Heart left ventricle (tissue), 16 donors: ENCODE data around the gene ZNRD2. TPM values are rescaled to one million over a fixed set of nuclear protein-coding genes. Genes with fewer than 3 reads are reported as not detected.

Experiments
- ATAC-seq, 4 donors: fragments of 200-7000 bp; cut with Tn5 transposase; one replicate each; pipeline ENCODE4 v1.9.1; 2020 to 2022; ENCODE audit warnings: moderate library complexity in 4 of 4, mild to moderate bottlenecking in 3 of 4, moderate number of reproducible peaks in 1 of 4
- DNase-seq, 5 donors: peaks; one replicate each; pipeline ENCODE4 v3.0.0-alpha.2; 2020
- H3K27ac ChIP-seq, 12 donors: fragments of 200-600 bp; sonication (generic) in 4 of 12; one replicate each; pipeline versions ENCODE4 v1.5.0 to v1.8.0; 2016 to 2022; ENCODE audit warnings: mild to moderate bottlenecking in 2 of 12
- H3K27me3 ChIP-seq, 9 donors: fragments of 200-600 bp; sonication (generic) in 2 of 9; one replicate each; pipeline versions ENCODE4 v1.5.1 to v1.8.0; 2016 to 2022; ENCODE audit warnings: mild to moderate bottlenecking in 3 of 9
- H3K36me3 ChIP-seq, 9 donors: fragments of 200-600 bp; sonication (generic) in 2 of 9; one replicate each; pipeline versions ENCODE4 v1.5.0 to v1.8.0; 2018 to 2022; ENCODE audit warnings: mild to moderate bottlenecking in 2 of 9
- H3K4me1 ChIP-seq, 12 donors: fragments of 200-600 bp; sonication (generic) in 4 of 12; one replicate each; pipeline versions ENCODE4 v1.5.0 to v1.8.0; 2016 to 2022; ENCODE audit warnings: mild to moderate bottlenecking in 3 of 12
- H3K4me3 ChIP-seq, 12 donors: fragments of 200-600 bp; sonication (generic) in 4 of 12; one replicate each; pipeline versions ENCODE4 v1.5.0 to v1.8.0; 2017 to 2022; ENCODE audit warnings: mild to moderate bottlenecking in 9 of 12, moderate library complexity in 4 of 12
- H3K9me3 ChIP-seq, 12 donors: fragments of 200-600 bp; sonication (generic) in 4 of 12; one replicate each; pipeline versions ENCODE4 v1.5.0 to v1.8.0; 2016 to 2022; ENCODE audit warnings: mild to moderate bottlenecking in 1 of 12
- POLR2A ChIP-seq, 2 donors: fragments of 450-650 bp; IDR thresholded peaks; one replicate each; pipeline ENCODE4 v1.6.1; 2017; ENCODE audit warnings: antibody characterized with exemption in 2 of 2, mild to moderate bottlenecking in 2 of 2, moderate library complexity in 2 of 2
- WGBS, 4 donors: extraction: QIAGEN DNeasy Blood & Tissue Kit in 2 of 4; methylation state at CpG; one replicate each; pipeline versions ENCODE4 v1.1.5 to v1.1.7; 2013 to 2018; 5-methylcytosine and 5-hydroxymethylcytosine counted together
- intact Hi-C, 10 donors: fragments of 100-400 bp; cut with DNase I; formaldehyde crosslinking; loops; one replicate each; pipeline versions ENCODE4 v1.11.1 to v1.14.2; 2022
- polyA plus RNA-seq, 2 donors: library from polyadenylated mRNA; stranded (reverse); fragments of 200-250 nt; gene quantifications; one replicate each; pipeline ENCODE4 v1.2.3, GENCODE V29; 2013
- total RNA-seq, 9 donors: library from RNA; depleted of rRNA in 2 of 9; stranded (reverse); fragments of >200 nt in 2 of 9; fragmentation: NEBNext Ultra II Directional in 3 of 9; extraction: Animal tissue kit (Norgen Biotek cat#: 25700) in 3 of 9; gene quantifications; one replicate each; pipeline versions ENCODE4 v1.1.0 to v1.2.4, GENCODE V29; 2016 to 2023
- TF ChIP-seq, protein P1 (sequence below), 12 donors: fragments of 200-600 bp; sonication (generic) in 4 of 12; IDR thresholded peaks; one replicate each; pipeline versions ENCODE4 v1.5.0 to v1.8.0; 2018 to 2022; ENCODE audit warnings: antibody characterized with exemption in 12 of 12, mild to moderate bottlenecking in 5 of 12
- donor health status: ischemic (EF 13 %, LVEDD 7.1; RV severe dilation, severe dysfunction).
- donor health status: healthy with polysubstance abuse.
- donor health status: DM: no; HTN: yes; CAD: no.
- donor health status: DM: no; HTN: no; CAD: no.
- donor health status: ischemic (EF 25% LVEDD 6.9; RV normal size, moderate dysfunction).
- donor health status: ischemic (EF 25% LVEDD 5.7; RV mildly dilated, moderate dysfunction).
- donor health status: healthy.
- donor health status: DM: yes; HTN: yes; CAD: no.
- donor health status: ischemic (EF 35%, LVEDD 5.7; RV mildly dilated, moderate dysfunction).
- donor health status: nonischemic (EF 11% LVEDD 7.7; RV severe dilation, severe dysfunction).
- donor health status: DM: yes; HTN: yes; CAD: no.
- donor health status: PGD.
- donor health status: ischemic (EF 29% LVEDD 5.4; RV normal size, mild dysfunction).
- donor health status: nonischemic (EF 23%, LVEDD 6.1; RV moderate dilation, normal function).

ZNRD2 gene
- total and polyA plus RNA-seq, 11 donors, result 23.2 to 101 (median 35.7) TPM

DNA sequence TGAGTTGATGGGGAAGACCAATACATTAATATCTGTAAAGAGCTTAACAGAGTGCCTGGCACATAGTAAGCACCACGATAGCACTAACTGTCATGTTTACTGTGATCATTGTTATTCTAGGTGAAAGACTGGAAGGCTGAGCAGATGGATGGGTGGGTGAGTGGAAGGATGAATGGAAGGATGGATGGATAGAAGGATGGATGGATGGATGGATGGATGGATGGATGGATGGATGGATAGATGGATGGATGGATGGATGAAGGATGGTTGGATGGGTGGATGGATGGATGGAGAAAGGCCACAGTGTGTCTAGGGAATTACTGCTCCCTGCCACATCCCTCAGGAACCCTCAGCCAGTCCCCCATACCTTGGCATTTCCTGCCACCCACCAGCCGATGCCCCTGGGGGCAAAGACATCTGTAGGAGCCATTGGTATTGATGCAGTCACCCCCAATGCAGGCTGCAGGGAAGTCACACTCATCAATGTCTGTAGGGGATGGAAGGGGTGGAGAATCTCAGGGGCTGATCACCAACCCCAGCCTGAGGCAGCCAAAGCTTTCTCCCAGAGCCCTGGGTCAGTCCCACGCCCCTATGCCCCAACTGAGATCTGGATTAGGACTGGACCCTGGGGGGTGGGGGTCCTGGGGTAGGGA lies 27.4 kb upstream of the ZNRD2 start:
- ATAC-seq (no peak), DNase-seq (no peak)
- H3K36me3 ChIP-seq, result peaks cover 0 to 64% (median 41%) of the 10 kb centered on the region in 9 donors
- no peak overlapping the region for H3K27ac ChIP-seq
- H3K27me3 ChIP-seq, result no peaks in the 10 kb centered on the region
- intact Hi-C loops, result loop anchor here in 6 of 10 donors (5.0 to 10.0 kb wide), 5 partner anchors 34 to 452 kb away; partner anchors contain the start of genes EHBP1L1 (in 1 of the 6) and KCNK7 (in 1 of the 6)
- TF ChIP-seq, protein P1, sequence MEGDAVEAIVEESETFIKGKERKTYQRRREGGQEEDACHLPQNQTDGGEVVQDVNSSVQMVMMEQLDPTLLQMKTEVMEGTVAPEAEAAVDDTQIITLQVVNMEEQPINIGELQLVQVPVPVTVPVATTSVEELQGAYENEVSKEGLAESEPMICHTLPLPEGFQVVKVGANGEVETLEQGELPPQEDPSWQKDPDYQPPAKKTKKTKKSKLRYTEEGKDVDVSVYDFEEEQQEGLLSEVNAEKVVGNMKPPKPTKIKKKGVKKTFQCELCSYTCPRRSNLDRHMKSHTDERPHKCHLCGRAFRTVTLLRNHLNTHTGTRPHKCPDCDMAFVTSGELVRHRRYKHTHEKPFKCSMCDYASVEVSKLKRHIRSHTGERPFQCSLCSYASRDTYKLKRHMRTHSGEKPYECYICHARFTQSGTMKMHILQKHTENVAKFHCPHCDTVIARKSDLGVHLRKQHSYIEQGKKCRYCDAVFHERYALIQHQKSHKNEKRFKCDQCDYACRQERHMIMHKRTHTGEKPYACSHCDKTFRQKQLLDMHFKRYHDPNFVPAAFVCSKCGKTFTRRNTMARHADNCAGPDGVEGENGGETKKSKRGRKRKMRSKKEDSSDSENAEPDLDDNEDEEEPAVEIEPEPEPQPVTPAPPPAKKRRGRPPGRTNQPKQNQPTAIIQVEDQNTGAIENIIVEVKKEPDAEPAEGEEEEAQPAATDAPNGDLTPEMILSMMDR (IDR thresholded peaks at IDR 0.05), result no peak
- no peaks in the 10 kb centered on the region for H3K9me3 ChIP-seq
- no peak overlapping the region for H3K4me3 ChIP-seq
- peaks cover 0 to 42% (median 20%) of the 10 kb centered on the region in 12 donors for H3K4me1 ChIP-seq
- WGBS, 4 donors, result 94 to 97% (median 95%) methylated on average over 3 of the region's 3 CpGs

DNA sequence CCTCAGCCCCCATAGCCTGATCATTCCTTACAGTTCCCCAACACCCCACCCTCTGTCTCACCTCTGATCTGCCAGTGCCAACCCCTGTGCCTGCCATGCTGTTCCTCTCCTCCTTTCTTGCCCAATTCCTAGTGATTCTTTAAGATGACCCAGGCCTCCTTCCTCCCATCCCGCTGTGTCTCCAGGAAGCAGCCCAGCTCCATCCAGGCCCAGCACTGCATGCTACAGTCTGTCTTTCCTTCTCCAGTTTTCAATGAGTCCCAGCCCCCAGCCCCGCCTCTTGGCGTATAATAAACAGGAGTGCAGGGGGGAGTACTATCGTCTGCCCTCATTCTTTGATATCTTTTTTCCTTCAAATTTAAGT lies 24.4 kb upstream of the ZNRD2 start:
- DNase-seq (no peak), ATAC-seq (no peak)
- WGBS, 4 donors, result 83 to 93% (median 91%) methylated on average over 4 of the region's 4 CpGs
- peaks cover 0 to 32% (median 10%) of the 10 kb centered on the region in 12 donors for H3K4me1 ChIP-seq
- peak overlapping the region in 1 of 12 donors; percentile 52 for H3K27ac ChIP-seq
- peak overlapping the region in 1 of 12 donors; percentile 54 for H3K4me3 ChIP-seq
- intact Hi-C loops, result loop anchor here in 2 of 10 donors (10.0 kb wide), 2 partner anchors 49 to 449 kb away; partner anchors contain the start of gene KCNK7 (in 1 of the 2)
- H3K9me3 ChIP-seq, result no peaks in the 10 kb centered on the region
- TF ChIP-seq POLR2A (IDR thresholded peaks at IDR 0.05), result no peak
- TF ChIP-seq, protein P1 (IDR thresholded peaks at IDR 0.05), result no peak
- no peaks in the 10 kb centered on the region for H3K27me3 ChIP-seq
- H3K36me3 ChIP-seq, result peaks cover 0 to 76% (median 52%) of the 10 kb centered on the region in 9 donors

DNA sequence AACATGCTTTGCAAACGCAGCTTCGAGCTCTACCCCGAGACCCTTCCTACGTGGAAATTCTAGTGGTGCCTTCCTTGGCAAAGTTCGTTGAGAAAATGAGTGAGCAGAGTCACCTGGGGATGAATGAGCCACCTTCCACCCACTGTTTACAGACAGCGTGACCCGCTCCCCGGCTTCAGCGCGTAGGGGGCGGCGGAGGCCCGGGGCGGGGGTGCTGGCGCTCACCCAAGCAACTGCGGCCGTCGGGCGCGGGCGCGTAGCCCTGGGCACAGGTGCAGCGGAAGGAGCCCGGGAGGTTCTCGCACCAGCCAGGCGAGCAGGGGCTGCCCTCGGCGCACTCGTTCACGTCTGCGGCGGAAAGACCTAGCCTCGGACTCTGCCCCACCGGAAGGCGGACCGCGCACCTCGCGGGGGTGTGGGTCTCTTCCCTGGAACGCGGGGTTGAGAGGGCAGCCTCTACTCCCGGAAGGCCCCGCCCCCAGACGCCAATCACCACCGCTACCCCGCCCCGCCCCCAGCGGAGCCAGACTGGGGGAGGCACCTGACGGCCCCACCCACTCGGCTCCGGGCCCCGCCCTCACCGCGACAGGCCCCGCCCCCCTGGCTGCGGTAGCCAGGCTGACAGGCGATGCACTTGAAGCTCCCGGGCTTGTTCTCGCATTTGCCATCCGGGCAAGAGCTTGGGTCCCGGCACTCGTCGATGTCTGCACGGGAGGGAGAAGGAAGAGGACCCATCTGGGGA lies 23.9 kb upstream of the ZNRD2 start:
- Histone ChIP-seq H3K4me1 (peaks cover 0 to 26% (median 5%) of the 10 kb centered on the region in 12 donors), H3K27ac (peak overlapping the region in 2 of 12 donors; percentile 52 to 55), H3K9me3 (no peaks in the 10 kb centered on the region), H3K36me3 (peaks cover 0 to 80% (median 57%) of the 10 kb centered on the region in 9 donors), H3K27me3 (no peaks in the 10 kb centered on the region), H3K4me3 (peak overlapping the region in 6 of 12 donors; percentile 7 to 54 (median 22))
- DNase-seq, result peak; percentile 71 to 94 (median 78)
- intact Hi-C loops, result loop anchor here in 2 of 10 donors (10.0 kb wide), 2 partner anchors 48 to 448 kb away; partner anchors contain the start of gene KCNK7 (in 1 of the 2)
- 38 to 71% (median 64%) methylated on average over 24 to 64 of the region's 64 CpGs for WGBS, 4 donors
- TF ChIP-seq, protein P1 (IDR thresholded peaks at IDR 0.05), result no peak
- TF ChIP-seq POLR2A (IDR thresholded peaks at IDR 0.05), result no peak
- ATAC-seq, result peak in 3 of 4 donors; percentile 72 to 79 (median 74)
